GM19099 (cell line): ENCODE data around the gene GPR137B.

Source experiments
- POLR2A ChIP-seq: IDR thresholded peaks from 3 replicates; pipeline ENCODE4 v1.6.1; 2011; ENCODE audit warnings: low read depth; ENCODE audit not compliant: insufficient read length; ENCODE audit errors: extremely low read depth

The GPR137B gene

GRCh38 chr1:236251587-236251986, 109.2 kb downstream of the GPR137B start:
- TF ChIP-seq POLR2A: no peak

GRCh38 chr1:236253119-236253518, 110.8 kb downstream of the GPR137B start:
- no peak for TF ChIP-seq POLR2A

- no peak for TF ChIP-seq POLR2A
Observed at GRCh38 chr1:236253918-236254637, 111.7 kb downstream of the GPR137B start.

GRCh38 chr1:236257216-236257615, 114.9 kb downstream of the GPR137B start:
- TF ChIP-seq POLR2A: no peak

- TF ChIP-seq POLR2A: no peak
Observed at GRCh38 chr1:236258114-236258622, 115.8 kb downstream of the GPR137B start.
